Activated T-helper 9 cell treated with anti-CD3 and anti-CD28 coated beads, Interleukin-2, amount 50 U/mL, for 16 hours (primary cell): ENCODE data around the gene ARHGAP15.

Source experiments
- DNase-seq: peaks from one replicate; pipeline ENCODE4 v3.0.0-alpha.2; 2020; ENCODE audit warnings: low read depth

ARHGAP15 gene

GRCh38 chr2:143144813-143145455, 15.7 kb downstream of the ARHGAP15 start:
- DNase-seq: no peak

DNA sequence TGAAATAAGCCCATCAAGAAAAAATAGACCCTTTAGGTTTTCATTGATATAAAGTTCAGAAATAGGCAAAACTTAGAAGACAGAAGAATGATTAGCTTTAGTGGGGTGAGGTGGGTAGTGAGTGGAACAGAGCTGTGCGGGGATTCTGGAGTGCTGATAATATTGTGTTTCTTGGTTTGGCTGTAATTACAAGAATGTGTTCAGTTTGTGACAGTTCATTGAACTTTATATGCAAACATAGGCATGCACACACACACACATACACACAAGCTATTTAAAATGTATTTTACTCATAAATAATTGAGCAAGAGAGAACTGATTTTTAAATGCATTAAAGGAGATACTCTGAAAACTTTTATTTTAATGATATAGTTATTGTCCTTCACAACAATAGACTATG, 17.1 kb downstream of the ARHGAP15 start:
- DNase-seq: no peak

- DNase-seq: no peak
Observed at GRCh38 chr2:143146815-143147530, 17.8 kb downstream of the ARHGAP15 start.

DNA sequence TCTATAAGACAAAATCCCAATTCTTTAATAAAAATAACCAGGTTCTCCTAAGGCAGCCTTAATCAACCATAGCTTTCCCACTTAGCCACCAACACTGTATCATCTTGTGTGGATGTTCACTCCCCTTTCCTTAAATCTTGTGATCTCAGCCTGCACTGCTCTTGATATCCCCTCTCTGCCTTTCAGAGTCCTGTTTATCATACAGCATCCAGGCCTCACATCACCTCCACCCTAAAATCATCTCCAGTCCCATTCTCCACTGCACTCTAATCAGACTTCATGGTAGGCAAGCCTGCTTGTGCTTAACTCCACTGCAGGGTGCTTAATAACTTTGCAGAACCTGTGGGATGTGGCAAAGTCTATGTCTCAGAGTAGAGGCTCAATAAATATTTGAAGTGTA, 18.8 kb downstream of the ARHGAP15 start:
- no peak for DNase-seq

DNA sequence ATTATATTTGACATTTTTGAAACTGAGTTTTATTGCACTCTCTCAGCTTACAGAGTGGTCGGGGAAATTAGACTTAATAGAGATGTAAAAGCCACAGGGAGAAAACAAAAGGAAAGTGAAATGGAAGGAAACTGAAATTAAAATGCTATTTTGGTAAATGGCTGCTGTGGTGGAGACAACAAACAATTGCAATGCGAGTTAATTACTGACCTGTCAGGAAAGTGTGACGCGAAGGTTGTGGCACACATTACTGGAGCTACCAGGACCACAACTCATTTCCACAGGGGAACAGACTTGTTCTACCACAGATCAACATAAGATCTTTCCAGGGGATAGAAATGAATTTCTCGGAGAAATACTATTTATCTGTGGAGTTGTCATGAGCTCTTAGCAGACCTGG, 19.5 kb downstream of the ARHGAP15 start:
- DNase-seq: no peak

GRCh38 chr2:143150287-143150686, 21.1 kb downstream of the ARHGAP15 start:
- no peak for DNase-seq

DNA sequence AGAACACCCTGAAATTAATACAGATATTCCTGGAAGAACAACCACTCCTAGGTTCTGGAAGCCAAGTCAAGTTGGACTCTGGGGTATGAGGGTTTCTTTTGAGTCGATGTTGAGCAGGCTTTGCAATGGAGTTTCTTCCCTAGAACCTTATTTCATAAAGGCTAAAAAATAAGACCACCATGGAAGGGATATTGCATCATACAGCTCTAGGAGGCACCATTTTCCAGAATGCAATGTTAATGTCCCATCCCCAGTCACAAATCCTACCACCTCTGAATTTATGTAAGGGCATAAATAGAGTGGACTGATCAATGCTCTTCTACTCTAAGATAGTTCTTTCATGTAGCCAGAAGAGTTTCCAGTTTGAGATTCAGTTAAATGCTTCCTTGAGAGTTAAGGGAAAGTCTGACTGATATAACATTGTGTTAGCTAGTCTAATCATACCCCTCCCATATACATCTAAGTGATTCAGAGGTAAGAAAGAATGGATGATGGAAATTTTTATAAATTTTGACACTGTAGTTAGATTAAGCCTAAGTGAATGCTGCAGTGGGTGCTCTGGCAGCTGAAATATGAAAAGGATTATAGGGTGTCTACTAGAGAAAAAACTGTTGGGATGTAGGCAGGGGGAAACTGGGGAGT, 22.0 kb downstream of the ARHGAP15 start:
- no peak for DNase-seq

DNA sequence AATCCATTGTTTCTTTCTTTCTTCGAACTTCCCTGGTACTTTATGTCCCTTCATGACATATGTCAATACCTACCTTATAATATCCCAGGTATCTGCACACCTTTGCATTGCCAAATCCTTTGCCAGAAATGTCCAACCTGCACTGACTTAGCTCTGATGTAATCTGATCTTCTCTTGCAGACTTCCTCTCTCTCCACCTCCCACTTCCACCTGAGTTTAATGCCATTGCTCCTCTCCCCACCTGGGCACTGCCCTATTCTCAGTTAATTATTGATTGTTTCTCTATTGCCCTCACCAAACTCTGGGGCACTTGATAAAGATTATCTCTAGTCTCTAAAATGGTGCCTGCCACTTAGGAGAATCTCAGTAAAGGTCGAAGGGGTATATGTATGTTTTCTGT, 23.0 kb downstream of the ARHGAP15 start:
- DNase-seq: no peak

GRCh38 chr2:143152637-143153036, 23.4 kb downstream of the ARHGAP15 start:
- no peak for DNase-seq

GRCh38 chr2:143155661-143156060, 26.4 kb downstream of the ARHGAP15 start:
- DNase-seq: no peak

DNA sequence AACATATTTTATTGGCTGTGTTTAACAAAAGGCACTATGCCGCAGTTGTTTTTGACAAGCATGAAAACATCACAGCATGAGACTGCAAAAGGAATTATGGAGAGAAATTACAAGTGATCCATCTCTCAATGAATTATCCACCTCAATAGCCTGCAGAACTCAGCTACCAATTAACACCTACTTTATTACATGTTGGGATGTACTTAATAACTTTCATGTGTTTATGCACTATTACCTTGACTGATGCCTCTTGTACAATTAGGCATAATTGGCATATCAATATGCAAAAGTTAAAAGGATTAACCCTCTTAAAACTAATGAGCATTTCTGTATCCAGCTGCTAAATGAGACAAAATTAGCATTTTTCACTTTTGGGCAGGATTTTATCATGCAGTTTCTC, 27.8 kb downstream of the ARHGAP15 start:
- DNase-seq: no peak

- no peak for DNase-seq
Observed at GRCh38 chr2:143157418-143157817, 28.2 kb downstream of the ARHGAP15 start.

GRCh38 chr2:143158098-143158497, 28.9 kb downstream of the ARHGAP15 start:
- DNase-seq: no peak

GRCh38 chr2:143158551-143159485, 29.6 kb downstream of the ARHGAP15 start:
- no peak for DNase-seq

DNA sequence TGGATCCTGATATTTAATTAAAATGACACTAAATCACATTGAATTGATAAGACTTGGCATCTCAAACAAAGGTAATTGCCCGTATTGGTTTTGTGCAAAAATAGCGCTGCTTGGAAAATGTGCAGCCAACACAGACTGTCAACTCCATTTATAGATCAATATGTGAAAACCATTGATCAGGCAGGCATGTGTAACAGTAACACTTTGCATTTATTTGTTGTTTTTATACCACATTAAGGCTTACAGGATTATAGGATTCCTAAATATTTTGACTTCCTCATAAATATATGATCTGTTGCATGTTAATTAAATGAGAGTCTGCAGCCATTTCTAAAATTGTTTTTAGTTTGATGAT, 30.2 kb downstream of the ARHGAP15 start:
- DNase-seq: no peak

GRCh38 chr2:143160732-143161707, 31.8 kb downstream of the ARHGAP15 start:
- DNase-seq: no peak

DNA sequence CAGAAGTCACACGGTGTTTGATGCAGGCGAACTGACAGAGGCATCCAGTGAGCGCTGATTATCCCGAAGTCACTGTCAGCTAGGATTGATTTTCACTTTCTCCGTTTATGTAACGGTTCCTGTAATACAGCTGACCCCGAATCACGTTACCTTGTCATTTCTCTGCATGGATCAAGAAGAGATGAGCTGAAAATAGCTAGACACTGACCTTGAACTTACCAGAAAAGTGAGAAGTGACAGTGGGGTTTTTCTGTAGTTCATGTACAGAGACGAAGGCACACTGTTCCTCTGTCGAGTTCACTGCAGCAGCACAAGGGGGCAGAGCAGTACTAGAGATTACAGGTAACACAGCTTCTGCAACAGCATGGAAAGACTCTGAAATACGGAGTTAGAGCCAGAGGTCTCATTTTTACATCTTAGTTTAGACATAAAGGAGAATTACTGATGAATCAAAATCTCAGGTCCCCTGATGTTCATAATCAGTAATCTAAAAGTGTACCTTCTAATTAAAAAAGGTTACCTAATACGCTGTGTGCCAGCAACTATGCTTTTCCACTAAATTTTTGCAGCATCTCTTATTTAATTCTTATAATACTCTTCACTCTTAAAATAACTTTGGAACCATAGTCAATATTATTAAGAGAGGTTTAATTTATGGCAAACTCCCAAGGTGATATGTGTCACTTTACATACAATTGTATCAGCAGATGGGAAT, 33.1 kb downstream of the ARHGAP15 start:
- peak; percentile 28 for DNase-seq

GRCh38 chr2:143162997-143163396, 33.8 kb downstream of the ARHGAP15 start:
- no peak for DNase-seq

DNA sequence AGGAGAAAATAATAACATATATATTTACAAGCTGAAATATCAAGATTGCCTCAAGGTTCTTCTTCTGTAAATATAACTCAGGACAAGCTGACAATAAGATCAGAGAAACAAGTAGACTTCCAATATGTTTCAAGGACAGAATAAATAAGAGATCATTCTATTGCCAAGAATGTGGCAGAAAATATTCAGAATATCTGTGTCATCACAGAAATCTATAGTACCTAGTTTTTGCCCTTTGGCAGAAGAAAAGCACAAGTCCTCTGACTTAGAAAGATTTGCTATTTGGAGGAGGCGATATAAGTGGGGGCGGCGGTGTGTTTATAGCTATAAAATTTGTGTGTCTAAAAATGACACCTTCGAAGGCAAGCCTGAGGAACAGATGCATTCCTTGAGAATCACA, 34.3 kb downstream of the ARHGAP15 start:
- DNase-seq: no peak

DNA sequence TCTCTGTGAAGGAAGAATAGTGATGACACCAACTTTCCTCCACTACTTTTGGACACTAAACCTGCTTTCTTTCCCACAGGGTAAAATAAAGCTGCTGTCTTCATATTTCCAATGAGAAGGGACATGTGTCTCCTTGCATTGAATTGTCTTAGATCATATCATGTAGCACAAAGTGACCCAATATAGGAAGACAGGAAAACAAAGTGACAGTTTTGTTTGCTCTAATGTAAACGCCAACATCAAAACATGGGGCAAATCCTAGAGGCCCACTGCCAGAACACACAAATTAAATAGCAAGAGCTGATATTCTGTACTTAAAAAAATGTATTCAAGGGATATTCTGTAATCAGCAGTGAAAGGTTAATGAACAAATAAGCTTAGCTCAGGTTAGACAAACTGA, 36.1 kb downstream of the ARHGAP15 start:
- DNase-seq: no peak

DNA sequence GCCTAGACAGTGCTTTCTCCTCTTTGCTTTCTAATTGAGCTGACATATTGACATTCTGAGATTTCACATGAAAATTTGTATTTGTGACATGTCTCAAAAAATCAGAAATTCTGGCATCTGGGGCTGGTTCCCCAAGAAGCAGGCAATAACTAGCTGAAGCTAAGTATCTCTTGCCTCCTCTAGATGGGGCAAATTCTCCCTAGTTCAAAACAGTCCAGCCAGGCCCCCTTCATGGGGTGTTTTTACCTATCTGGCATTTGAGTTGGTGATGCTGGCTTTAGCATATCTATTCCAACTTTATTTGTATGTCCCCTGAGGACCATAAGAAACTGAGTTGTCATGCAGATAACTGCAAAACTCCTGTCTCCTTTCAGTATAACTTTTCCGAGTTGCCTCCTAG, 39.9 kb downstream of the ARHGAP15 start:
- no peak for DNase-seq
